HEK293 (cell line): ENCODE measurements around the gene SOX12.
A peak's percentile ranks its signal among the peaks of the same experiment; 100 is the strongest.
"Not testable (repeated sequence)": the region's sequence is repeated elsewhere in the genome, so short reads cannot be mapped to it uniquely, and the experiment has no call there.

ENCODE experiments used
- CTCF ChIA-PET: fragments of 350-600 bp; formaldehyde crosslinking; extraction: SDS; loops from one replicate; lab custom pipeline; 2021; ENCODE audit warnings: antibody characterized with exemption; lab: Yijun Ruan, JAX
- POLR2A ChIA-PET: fragments of 300-600 bp; formaldehyde crosslinking; extraction: SDS; loops from one replicate; lab custom pipeline; 2020; ENCODE audit warnings: antibody characterized with exemption, inconsistent platforms; lab: Yijun Ruan, JAX
- H3K27ac ChIP-seq: fragments of 200-500 bp; sonication (Bioruptor generic); 2 replicates; pipeline ENCODE4 v1.5.1; 2014; ENCODE audit warnings: low read depth, low read length, control low read depth, inconsistent platforms; ENCODE audit errors: extremely low read depth
- H3K36me3 ChIP-seq, 2 experiments: fragments of 200-500 bp in 1 of 2; sonication (Bioruptor generic) in 1 of 2; 1 replicate in 1 of 2; 2 replicates in 1 of 2; pipeline ENCODE4 v1.5.1; 2014 to 2017; ENCODE audit warnings: inconsistent platforms in 2 of 2, low read length in 2 of 2; ENCODE audit not compliant: control insufficient read depth in 2 of 2, insufficient read depth in 1 of 2
- H3K4me1 ChIP-seq: fragments of 200-500 bp; sonication (Bioruptor generic); 2 replicates; pipeline ENCODE4 v1.5.1; 2014; ENCODE audit warnings: mild to moderate bottlenecking, low read length, inconsistent platforms; ENCODE audit not compliant: control insufficient read depth, insufficient read depth
- H3K4me3 ChIP-seq: 2 replicates; pipeline ENCODE4 v1.5.1; 2011; ENCODE audit warnings: low read depth, mild to moderate bottlenecking, control low read depth, low read length, moderate library complexity
- H3K9me3 ChIP-seq: fragments of 200-500 bp; sonication (Bioruptor generic); 2 replicates; pipeline ENCODE4 v1.5.1; 2014; ENCODE audit warnings: low read depth, low read length, inconsistent platforms; ENCODE audit not compliant: control insufficient read depth, insufficient read depth
- KLF10 ChIP-seq: fragments of 450-650 bp; IDR thresholded peaks from 2 replicates; pipeline ENCODE4 v1.5.1; 2018; ENCODE audit warnings: missing biosample characterization, mild to moderate bottlenecking, missing genetic modification characterization
- KLF16 ChIP-seq: fragments of 450-650 bp; formaldehyde crosslinking; IDR thresholded peaks from 2 replicates; pipeline ENCODE4 v1.5.1; 2017; ENCODE audit warnings: missing biosample characterization, missing genetic modification characterization
- PRDM10 ChIP-seq: fragments of 450-650 bp; formaldehyde crosslinking; IDR thresholded peaks from 2 replicates; pipeline ENCODE4 v1.5.1; 2016; ENCODE audit warnings: missing biosample characterization, missing genetic modification characterization
- SCRT1 ChIP-seq: fragments of 450-650 bp; formaldehyde crosslinking; IDR thresholded peaks from 2 replicates; pipeline ENCODE4 v1.5.1; 2016; ENCODE audit warnings: missing biosample characterization, missing genetic modification characterization, borderline replicate concordance
- TCF7L2 ChIP-seq: IDR thresholded peaks from 2 replicates; pipeline ENCODE4 v1.6.1; 2011; ENCODE audit warnings: low read depth, mild to moderate bottlenecking, inconsistent platforms, low read length, moderate library complexity, borderline replicate concordance
- TRIM28 ChIP-seq: IDR thresholded peaks from 2 replicates; pipeline ENCODE4 v1.6.1; 2011; ENCODE audit warnings: low read length, control low read depth, borderline replicate concordance
- ZNF121 ChIP-seq: fragments of 450-650 bp; formaldehyde crosslinking; IDR thresholded peaks from 2 replicates; pipeline ENCODE4 v1.5.1; 2016; ENCODE audit warnings: missing biosample characterization, missing genetic modification characterization
- ZNF221 ChIP-seq: fragments of 450-650 bp; formaldehyde crosslinking; IDR thresholded peaks from 2 replicates; pipeline ENCODE4 v1.5.1; 2017; ENCODE audit warnings: missing biosample characterization, missing genetic modification characterization, borderline replicate concordance
- ZNF280C ChIP-seq: fragments of 450-650 bp; formaldehyde crosslinking; IDR thresholded peaks from 2 replicates; pipeline ENCODE4 v1.5.1; 2016; ENCODE audit warnings: missing biosample characterization, missing genetic modification characterization
- ZNF416 ChIP-seq: fragments of 450-650 bp; formaldehyde crosslinking; IDR thresholded peaks from 2 replicates; pipeline ENCODE4 v1.5.1; 2016; ENCODE audit warnings: missing biosample characterization, missing genetic modification characterization
- ZNF561 ChIP-seq: fragments of 450-650 bp; IDR thresholded peaks from 2 replicates; pipeline ENCODE4 v1.5.1; 2018; ENCODE audit warnings: missing biosample characterization, missing genetic modification characterization, borderline replicate concordance
- ZNF654 ChIP-seq: fragments of 450-650 bp; formaldehyde crosslinking; IDR thresholded peaks from 2 replicates; pipeline ENCODE4 v1.5.1; 2016; ENCODE audit warnings: low read depth, missing biosample characterization, missing genetic modification characterization
- ZSCAN30 ChIP-seq: fragments of 450-650 bp; IDR thresholded peaks from 2 replicates; pipeline ENCODE4 v1.5.1; 2018; ENCODE audit warnings: missing biosample characterization, mild to moderate bottlenecking, missing genetic modification characterization, moderate library complexity
- TF ChIP-seq, protein P1 (sequence below): fragments of 450-650 bp; formaldehyde crosslinking; IDR thresholded peaks from 2 replicates; pipeline ENCODE4 v1.5.0; 2017; ENCODE audit warnings: missing biosample characterization, missing genetic modification characterization, borderline replicate concordance

Gene SOX12

GRCh38 chr20:354298-354977 is 29.1 kb downstream of the SOX12 start (continued):
- TF ChIP-seq KLF10 (peak; percentile 27; the same call in 1 of the 2 replicates), ZNF561 (tag by site-specific recombination) (peak; percentile 63; the same call in 1 of the 2 replicates), ZNF221 (tag by site-specific recombination) (no peak)

DNA sequence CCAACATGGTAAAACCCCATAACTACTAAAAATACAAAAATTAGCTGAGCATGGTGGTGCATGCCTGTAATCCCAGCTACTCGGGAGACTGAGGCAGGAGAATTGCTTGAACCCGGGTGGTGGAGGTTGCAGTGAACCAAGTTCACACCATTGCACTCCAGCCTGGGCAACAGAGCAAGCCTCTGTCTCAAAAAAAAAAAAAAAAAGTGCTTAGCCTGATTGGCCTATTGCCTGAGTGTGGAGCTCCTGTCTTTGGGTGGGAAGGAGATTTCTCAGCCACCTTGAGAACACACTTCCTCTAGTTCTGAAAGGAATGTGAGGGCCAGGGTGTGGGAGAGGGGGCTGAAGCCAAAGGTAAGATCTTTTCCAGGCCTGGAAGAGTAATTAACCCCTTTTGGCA is 30.8 kb downstream of the SOX12 start:
- H3K9me3 ChIP-seq, H3K4me1 ChIP-seq, H3K27ac ChIP-seq, H3K36me3 ChIP-seq, H3K4me3 ChIP-seq: not testable (repeated sequence)
- CTCF ChIA-PET = interaction anchor here (0.8 to 5.4 kb wide), 10 partner anchors 18 to 383 kb away, joined by 3 to 88 read pairs (median 8); no protein-coding TSS in a partner anchor
- TF ChIP-seq ZNF654 (tag by site-specific recombination) = 0 out of 2 replicates have a peak, but pooled peaks have one; percentile 7
- TF ChIP-seq, all 188 proteins: peak for 1; not testable (repeated sequence) for 187
- POLR2A ChIA-PET = interaction anchor here (0.7 to 1.4 kb wide), 4 partner anchors 9 to 75 kb away, joined by 3 to 4 read pairs (median 3); partner anchors contain the start of gene TRIB3

GRCh38 chr20:356745-357144 is 31.4 kb downstream of the SOX12 start:
- TF ChIP-seq TRIM28 (no peak), ZNF280C (tag by site-specific recombination) (no peak), KLF16 (tag by site-specific recombination) (no peak), ZSCAN30 (tag by site-specific recombination) (no peak), ZNF416 (tag by site-specific recombination) (no peak)
- TF ChIP-seq, protein P1, sequence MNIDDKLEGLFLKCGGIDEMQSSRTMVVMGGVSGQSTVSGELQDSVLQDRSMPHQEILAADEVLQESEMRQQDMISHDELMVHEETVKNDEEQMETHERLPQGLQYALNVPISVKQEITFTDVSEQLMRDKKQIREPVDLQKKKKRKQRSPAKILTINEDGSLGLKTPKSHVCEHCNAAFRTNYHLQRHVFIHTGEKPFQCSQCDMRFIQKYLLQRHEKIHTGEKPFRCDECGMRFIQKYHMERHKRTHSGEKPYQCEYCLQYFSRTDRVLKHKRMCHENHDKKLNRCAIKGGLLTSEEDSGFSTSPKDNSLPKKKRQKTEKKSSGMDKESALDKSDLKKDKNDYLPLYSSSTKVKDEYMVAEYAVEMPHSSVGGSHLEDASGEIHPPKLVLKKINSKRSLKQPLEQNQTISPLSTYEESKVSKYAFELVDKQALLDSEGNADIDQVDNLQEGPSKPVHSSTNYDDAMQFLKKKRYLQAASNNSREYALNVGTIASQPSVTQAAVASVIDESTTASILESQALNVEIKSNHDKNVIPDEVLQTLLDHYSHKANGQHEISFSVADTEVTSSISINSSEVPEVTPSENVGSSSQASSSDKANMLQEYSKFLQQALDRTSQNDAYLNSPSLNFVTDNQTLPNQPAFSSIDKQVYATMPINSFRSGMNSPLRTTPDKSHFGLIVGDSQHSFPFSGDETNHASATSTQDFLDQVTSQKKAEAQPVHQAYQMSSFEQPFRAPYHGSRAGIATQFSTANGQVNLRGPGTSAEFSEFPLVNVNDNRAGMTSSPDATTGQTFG = no peak
- no peaks in the 10 kb centered on the region for H3K9me3 ChIP-seq
- ChIA-PET POLR2A (interaction anchor here (1.0 to 1.4 kb wide), 3 partner anchors 9 to 75 kb away, joined by 3 to 4 read pairs (median 3); partner anchors contain the start of gene TRIB3), CTCF (interaction anchor here (1.0 to 5.1 kb wide), 3 partner anchors 51 to 382 kb away, joined by 3 to 88 read pairs (median 3); no protein-coding TSS in a partner anchor)
- peaks cover 0 to 5% of the 10 kb centered on the region in 2 experiments; a peak in 2 of 3 replicates for H3K36me3 ChIP-seq
- no peak overlapping the region for H3K27ac ChIP-seq
- H3K4me3 ChIP-seq = no peak overlapping the region
- no peaks in the 10 kb centered on the region for H3K4me1 ChIP-seq

GRCh38 chr20:358891-359555 is 33.7 kb downstream of the SOX12 start:
- CTCF ChIA-PET = interaction anchor here (0.6 to 1.1 kb wide), 2 partner anchors 121 to 160 kb away, joined by 4 to 5 read pairs; no protein-coding TSS in a partner anchor
- Histone ChIP-seq H3K36me3 (no peaks in the 10 kb centered on the region; a peak in 1 of 3 replicates), H3K4me1 (no peaks in the 10 kb centered on the region; the same call in 1 of the 2 replicates), H3K9me3 (no peaks in the 10 kb centered on the region), H3K27ac (no peak overlapping the region), H3K4me3 (no peak overlapping the region)
- TF ChIP-seq SCRT1 (tag by site-specific recombination) (no peak), TCF7L2 (no peak), PRDM10 (tag by site-specific recombination) (peak; percentile 41; the same call in 1 of the 2 replicates), ZNF121 (tag by site-specific recombination) (0 out of 2 replicates have a peak, but pooled peaks have one; percentile 54)
- POLR2A ChIA-PET = no interaction called here
